ENCODE data around the gene SPOP. TPM values are rescaled to one million over a fixed set of nuclear protein-coding genes. Genes with fewer than 3 reads are reported as not detected.
A peak's percentile ranks its signal among the peaks of the same experiment; 100 is the strongest.

Gene SPOP
- total RNA-seq, 4 donors from 2014 or later: 75.6 to 352 (median 95.3) TPM

DNA sequence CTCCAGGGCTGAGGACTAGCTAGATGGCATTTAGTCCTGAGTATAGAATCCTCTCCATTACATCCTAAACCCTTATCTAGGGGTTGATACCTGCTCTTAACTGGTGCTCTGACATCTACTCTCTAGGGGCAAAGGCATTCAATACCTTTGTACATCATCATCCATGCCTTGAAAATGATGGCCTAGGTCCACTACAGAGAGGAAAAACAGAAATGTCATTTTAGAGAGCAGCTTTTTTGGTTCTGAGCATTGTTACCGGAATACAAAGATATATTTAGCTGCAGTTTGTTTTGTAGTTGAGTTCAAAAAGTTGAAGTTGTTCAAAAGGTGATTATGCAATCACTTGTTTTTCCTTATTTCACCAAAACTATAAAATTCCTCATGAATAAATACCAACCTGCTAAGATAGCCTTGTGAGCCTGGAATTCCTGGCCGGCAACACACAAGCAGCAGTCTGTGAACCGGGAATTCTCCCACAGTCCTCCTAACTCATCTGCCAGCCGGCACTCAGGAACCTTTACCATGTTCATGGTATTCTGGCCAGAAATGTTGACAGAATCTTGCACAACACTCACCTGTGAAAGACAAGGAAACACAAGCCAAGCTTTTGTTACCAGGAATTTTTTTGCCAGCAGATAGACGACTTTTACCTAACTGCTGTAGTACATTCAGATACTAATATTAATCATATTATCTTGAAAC is 66.9 kb downstream of the SPOP start:
- no peak for DNase-seq
- no peaks in the 10 kb centered on the region for H3K9me3 ChIP-seq
- 75 to 87% methylated on average over 5 of the region's 5 CpGs for WGBS, 2 donors (ENCODE audit: low coverage in 1 of 2)

DNA sequence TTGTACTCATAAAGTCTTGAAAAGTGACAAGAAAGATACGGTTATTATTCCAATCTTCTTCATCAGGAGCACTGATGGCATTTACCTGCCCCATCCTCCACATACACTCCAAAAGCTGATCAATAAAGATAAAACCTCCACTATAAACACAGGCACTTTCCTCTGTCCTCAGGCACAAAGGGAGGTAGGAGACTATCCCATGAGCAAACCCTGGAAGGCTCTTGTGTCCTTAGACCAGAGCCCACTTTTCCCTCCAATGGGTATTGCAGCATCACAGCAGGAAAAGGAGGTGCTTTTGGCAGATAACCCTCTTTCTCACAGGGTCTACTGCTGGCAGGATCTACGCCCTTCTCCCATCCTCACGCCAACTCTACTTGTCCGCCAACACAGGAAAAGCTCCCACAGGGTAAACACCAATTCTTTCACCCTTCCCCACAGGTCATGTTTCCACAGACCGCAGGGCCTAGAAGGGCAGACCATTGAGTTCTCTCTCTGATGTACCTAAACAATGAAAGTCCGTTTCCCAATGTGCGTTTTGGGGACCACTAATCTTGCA is 73.5 kb downstream of the SPOP start:
- Histone ChIP-seq H3K4me3 (no peak overlapping the region), H3K36me3 (peaks cover 0 to 78% (median 27%) of the 10 kb centered on the region in 4 donors), H3K27ac (no peak overlapping the region), H3K27me3 (no peaks in the 10 kb centered on the region), H3K4me1 (peaks cover 0 to 13% (median 0%) of the 10 kb centered on the region in 4 donors), H3K9me3 (no peaks in the 10 kb centered on the region)
- TF ChIP-seq POLR2A (IDR thresholded peaks at IDR 0.05) (no peak), POLR2AphosphoS5 (IDR thresholded peaks at IDR 0.05) (no peak), EP300 (IDR thresholded peaks at IDR 0.05; ENCODE audit: low read depth) (no peak)
- TF ChIP-seq, protein P1, sequence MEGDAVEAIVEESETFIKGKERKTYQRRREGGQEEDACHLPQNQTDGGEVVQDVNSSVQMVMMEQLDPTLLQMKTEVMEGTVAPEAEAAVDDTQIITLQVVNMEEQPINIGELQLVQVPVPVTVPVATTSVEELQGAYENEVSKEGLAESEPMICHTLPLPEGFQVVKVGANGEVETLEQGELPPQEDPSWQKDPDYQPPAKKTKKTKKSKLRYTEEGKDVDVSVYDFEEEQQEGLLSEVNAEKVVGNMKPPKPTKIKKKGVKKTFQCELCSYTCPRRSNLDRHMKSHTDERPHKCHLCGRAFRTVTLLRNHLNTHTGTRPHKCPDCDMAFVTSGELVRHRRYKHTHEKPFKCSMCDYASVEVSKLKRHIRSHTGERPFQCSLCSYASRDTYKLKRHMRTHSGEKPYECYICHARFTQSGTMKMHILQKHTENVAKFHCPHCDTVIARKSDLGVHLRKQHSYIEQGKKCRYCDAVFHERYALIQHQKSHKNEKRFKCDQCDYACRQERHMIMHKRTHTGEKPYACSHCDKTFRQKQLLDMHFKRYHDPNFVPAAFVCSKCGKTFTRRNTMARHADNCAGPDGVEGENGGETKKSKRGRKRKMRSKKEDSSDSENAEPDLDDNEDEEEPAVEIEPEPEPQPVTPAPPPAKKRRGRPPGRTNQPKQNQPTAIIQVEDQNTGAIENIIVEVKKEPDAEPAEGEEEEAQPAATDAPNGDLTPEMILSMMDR (IDR thresholded peaks at IDR 0.05): no peak
- intact Hi-C loops (cut with DNase I; ENCODE audit: low total_unique reads): no loop called here
- DNase-seq: no peak
- 92 to 96% methylated on average over 1 to 7 of the region's 7 CpGs for WGBS, 2 donors (ENCODE audit: low coverage in 1 of 2)
- in situ Hi-C loops (cut with MboI; ENCODE audit: low pct_ligation_motif_present in 1 of 4, low pct_unique_long_range_greater_than_20kb in 1 of 4, low sequenced_read_pairs in 3 of 4): no loop called here

More for the DNA sequence above, 66.9 kb downstream of the SPOP start:
- H3K27me3 ChIP-seq: no peaks in the 10 kb centered on the region
- H3K4me3 ChIP-seq: no peak overlapping the region
- H3K27ac ChIP-seq: peak overlapping the region; percentile 15 to 52 (median 34)
- H3K36me3 ChIP-seq: peaks cover 0 to 53% (median 18%) of the 10 kb centered on the region in 4 donors
- H3K4me1 ChIP-seq: peaks cover 0 to 21% (median 4%) of the 10 kb centered on the region in 4 donors
- in situ Hi-C loops (cut with MboI; ENCODE audit: low pct_ligation_motif_present in 1 of 4, low pct_unique_long_range_greater_than_20kb in 1 of 4, low sequenced_read_pairs in 3 of 4): no loop called here
- intact Hi-C loops (cut with DNase I; ENCODE audit: low total_unique reads): no loop called here
- TF ChIP-seq EP300 (IDR thresholded peaks at IDR 0.05; ENCODE audit: low read depth) (no peak), POLR2AphosphoS5 (IDR thresholded peaks at IDR 0.05) (no peak), POLR2A (IDR thresholded peaks at IDR 0.05) (no peak)
- TF ChIP-seq, protein P1 (IDR thresholded peaks at IDR 0.05): no peak

DNA sequence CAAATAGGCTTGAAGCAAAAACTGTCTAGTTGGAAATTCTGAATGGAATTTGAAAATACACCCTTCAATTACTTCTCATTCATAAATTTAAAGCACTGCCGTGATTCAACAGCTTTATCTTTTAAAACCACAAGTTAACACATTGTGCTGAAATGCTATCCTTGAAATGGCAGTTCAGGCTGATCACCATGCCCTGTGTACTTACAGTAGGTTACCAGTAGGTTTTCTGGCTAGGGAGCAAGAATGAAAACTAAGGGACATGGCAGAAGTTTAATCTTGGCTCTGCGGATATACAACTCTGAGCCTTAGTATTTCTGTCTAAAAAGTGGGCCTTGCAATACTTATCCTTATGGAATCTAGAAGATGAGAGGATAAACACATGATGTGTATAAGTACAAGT is 74.2 kb downstream of the SPOP start:
- 75 to 80% methylated on average over 2 of the region's 2 CpGs for WGBS, 2 donors (ENCODE audit: low coverage in 1 of 2)
- TF ChIP-seq POLR2A (IDR thresholded peaks at IDR 0.05) (no peak), EP300 (IDR thresholded peaks at IDR 0.05; ENCODE audit: low read depth) (no peak), POLR2AphosphoS5 (IDR thresholded peaks at IDR 0.05) (no peak)
- TF ChIP-seq, protein P1 (IDR thresholded peaks at IDR 0.05): no peak
- no peaks in the 10 kb centered on the region for H3K9me3 ChIP-seq
- DNase-seq: no peak
- intact Hi-C loops (cut with DNase I; ENCODE audit: low total_unique reads) (no loop called here), in situ Hi-C loops (cut with MboI; ENCODE audit: low pct_ligation_motif_present in 1 of 4, low pct_unique_long_range_greater_than_20kb in 1 of 4, low sequenced_read_pairs in 3 of 4) (no loop called here)
- no peak overlapping the region for H3K4me3 ChIP-seq
- H3K36me3 ChIP-seq: peaks cover 0 to 81% (median 29%) of the 10 kb centered on the region in 4 donors
- no peaks in the 10 kb centered on the region for H3K27me3 ChIP-seq
- H3K4me1 ChIP-seq: peaks cover 0 to 13% (median 0%) of the 10 kb centered on the region in 4 donors
- H3K27ac ChIP-seq: peak overlapping the region in 3 of 4 donors; percentile 6 to 25 (median 11)

DNA sequence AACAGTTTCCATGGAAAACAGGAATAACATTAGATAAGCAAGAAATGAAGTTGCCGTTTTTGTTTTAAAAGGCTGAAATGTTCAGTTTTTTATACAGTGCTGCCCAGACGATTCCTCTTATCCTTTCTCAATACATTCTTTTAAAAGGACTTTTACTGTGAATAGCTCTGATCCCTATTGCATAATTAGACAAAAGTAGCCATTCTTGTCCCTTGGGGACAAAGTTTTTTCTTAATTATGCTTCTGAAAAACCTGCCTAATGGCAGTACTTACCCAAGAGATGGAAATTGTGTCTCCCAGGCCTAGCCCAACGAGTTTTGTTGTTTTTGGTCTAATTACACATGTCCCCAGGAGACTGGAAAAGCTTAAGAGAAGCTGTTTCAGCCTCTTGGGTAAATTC is 74.7 kb downstream of the SPOP start:
- no peak for TF ChIP-seq POLR2AphosphoS5 (IDR thresholded peaks at IDR 0.05)
- TF ChIP-seq, protein P1 (IDR thresholded peaks at IDR 0.05): no peak
- TF ChIP-seq POLR2A (IDR thresholded peaks at IDR 0.05): no peak
- no peak for TF ChIP-seq EP300 (IDR thresholded peaks at IDR 0.05; ENCODE audit: low read depth)
- DNase-seq: no peak
- no peaks in the 10 kb centered on the region for H3K27me3 ChIP-seq
- H3K27ac ChIP-seq: peak overlapping the region in 3 of 4 donors; percentile 11 to 42 (median 25)
- in situ Hi-C loops (cut with MboI; ENCODE audit: low pct_ligation_motif_present in 1 of 4, low pct_unique_long_range_greater_than_20kb in 1 of 4, low sequenced_read_pairs in 3 of 4): no loop called here
- H3K36me3 ChIP-seq: peaks cover 0 to 85% (median 29%) of the 10 kb centered on the region in 4 donors
- H3K9me3 ChIP-seq: no peaks in the 10 kb centered on the region
- intact Hi-C loops (cut with DNase I; ENCODE audit: low total_unique reads): no loop called here
- peaks cover 0 to 16% (median 0%) of the 10 kb centered on the region in 4 donors for H3K4me1 ChIP-seq
- no peak overlapping the region for H3K4me3 ChIP-seq
- WGBS, 2 donors (ENCODE audit: low coverage in 1 of 2): 52 to 70% methylated on average over 3 of the region's 3 CpGs
